Measurements from ENCODE around the gene OCA2. TPM values are rescaled to one million over a fixed set of nuclear protein-coding genes. Genes with fewer than 3 reads are reported as not detected.

The OCA2 gene
- total RNA-seq, 4 donors from 2014 or later: 0.17 to 1.2 (median 0.24) TPM

- Histone ChIP-seq H3K4me3 (no peak overlapping the region), H3K9me3 (peaks cover 0 to 13% (median 5%) of the 10 kb centered on the region in 4 donors), H3K36me3 (no peaks in the 10 kb centered on the region), H3K27ac (replicated peaks in 1 of 4) (no peak overlapping the region), H3K27me3 (no peaks in the 10 kb centered on the region), H3K4me1 (no peaks in the 10 kb centered on the region)
- intact Hi-C loops (cut with DNase I): no loop called here
- TF ChIP-seq POLR2AphosphoS5 (IDR thresholded peaks at IDR 0.05) (no peak), EP300 (IDR thresholded peaks at IDR 0.05) (no peak), CTCF (IDR thresholded peaks at IDR 0.05) (no peak), POLR2A (IDR thresholded peaks at IDR 0.05; ENCODE audit: low read depth) (no peak)
- DNase-seq (ENCODE audit: extremely low spot score): peak; percentile 90
- WGBS: 85% methylated on average over 3 of the region's 3 CpGs
These were observed 336.6 kb downstream of the OCA2 start for GRCh38 chr15:27762471-27762870.

- Histone ChIP-seq H3K27me3 (no peaks in the 10 kb centered on the region), H3K4me1 (no peaks in the 10 kb centered on the region), H3K36me3 (no peaks in the 10 kb centered on the region), H3K4me3 (no peak overlapping the region), H3K9me3 (no peaks in the 10 kb centered on the region), H3K27ac (replicated peaks in 1 of 4) (no peak overlapping the region)
- DNase-seq (ENCODE audit: extremely low spot score): peak; percentile 24
- WGBS: 76% methylated on average over 1 of the region's 1 CpG
- no peak for TF ChIP-seq EP300 (IDR thresholded peaks at IDR 0.05)
- no peak for TF ChIP-seq POLR2AphosphoS5 (IDR thresholded peaks at IDR 0.05)
- no peak for TF ChIP-seq POLR2A (IDR thresholded peaks at IDR 0.05; ENCODE audit: low read depth)
- no peak for TF ChIP-seq CTCF (IDR thresholded peaks at IDR 0.05)
- intact Hi-C loops (cut with DNase I): no loop called here
These were observed 342.1 kb downstream of the OCA2 start for GRCh38 chr15:27757052-27757451.

- DNase-seq (ENCODE audit: extremely low spot score): peak; percentile 60
- Histone ChIP-seq H3K27me3 (no peaks in the 10 kb centered on the region), H3K4me3 (no peak overlapping the region), H3K36me3 (no peaks in the 10 kb centered on the region), H3K4me1 (no peaks in the 10 kb centered on the region), H3K9me3 (no peaks in the 10 kb centered on the region), H3K27ac (replicated peaks in 1 of 4) (no peak overlapping the region)
- intact Hi-C loops (cut with DNase I): no loop called here
- TF ChIP-seq EP300 (IDR thresholded peaks at IDR 0.05) (no peak), POLR2A (IDR thresholded peaks at IDR 0.05; ENCODE audit: low read depth) (no peak), POLR2AphosphoS5 (IDR thresholded peaks at IDR 0.05) (no peak), CTCF (IDR thresholded peaks at IDR 0.05) (no peak)
- WGBS: 53% methylated on average over 3 of the region's 4 CpGs
These were observed 346.4 kb downstream of the OCA2 start for GRCh38 chr15:27752691-27753090.

GRCh38 chr15:27747997-27748396 lies 351.1 kb downstream of the OCA2 start:
- no peak overlapping the region for H3K27ac ChIP-seq (replicated peaks in 1 of 4)

More at GRCh38 chr15:27747997-27748396, 351.1 kb downstream of the OCA2 start:
- Histone ChIP-seq H3K4me3 (no peak overlapping the region), H3K27me3 (no peaks in the 10 kb centered on the region), H3K36me3 (no peaks in the 10 kb centered on the region), H3K9me3 (no peaks in the 10 kb centered on the region), H3K4me1 (no peaks in the 10 kb centered on the region)
- intact Hi-C loops (cut with DNase I): no loop called here
- 100% methylated on average over 2 of the region's 2 CpGs for WGBS
- peak; percentile 55 for DNase-seq (ENCODE audit: extremely low spot score)
- no peak for TF ChIP-seq POLR2A (IDR thresholded peaks at IDR 0.05; ENCODE audit: low read depth)
- TF ChIP-seq CTCF (IDR thresholded peaks at IDR 0.05): no peak
- TF ChIP-seq EP300 (IDR thresholded peaks at IDR 0.05): no peak
- no peak for TF ChIP-seq POLR2AphosphoS5 (IDR thresholded peaks at IDR 0.05)
